Activated CD4-positive, alpha-beta T cell treated with anti-CD3 and anti-CD28 coated beads, Interleukin-2, Interleukin-6, amounts not matched to agents 100 ng/mL and 50 ng/mL, durations not matched to agents 16 hours and 8 hours (primary cell): Measurements from ENCODE around the gene SNX1.
"Not testable (repeated sequence)": the region's sequence is repeated elsewhere in the genome, so short reads cannot be mapped to it uniquely, and the experiment has no call there.

Experiments
- DNase-seq: peaks from one replicate; pipeline ENCODE4 v3.0.0-alpha.2; 2020

The SNX1 gene

GRCh38 chr15:64095795-64096667 is at the start of gene SNX1:
Gene SNX1 (plus strand): TSS chr15:64095982. CDS start chr15:64096014, 32 bp downstream.
- DNase-seq = peak; percentile 97

GRCh38 chr15:64046421-64047153 is 49.2 kb upstream of the SNX1 start, which contains the start of gene DAPK2:
Gene DAPK2 (minus strand): TSS chr15:64046485. CDS start chr15:64040261, 6,224 bp downstream.
- DNase-seq = peak; percentile 77

- no peak for DNase-seq
These were observed 46.9 kb upstream of the SNX1 start for GRCh38 chr15:64048781-64049460.

GRCh38 chr15:64050281-64051092 is 45.3 kb upstream of the SNX1 start:
- no peak for DNase-seq

GRCh38 chr15:64051093-64051402 is 44.7 kb upstream of the SNX1 start:
- DNase-seq = no peak

- no peak for DNase-seq
These were observed 44.1 kb upstream of the SNX1 start for GRCh38 chr15:64051407-64052259.

GRCh38 chr15:64052925-64053491 is 42.8 kb upstream of the SNX1 start:
- no peak for DNase-seq

GRCh38 chr15:64053674-64054073 is 42.1 kb upstream of the SNX1 start:
- DNase-seq = not testable (repeated sequence)

GRCh38 chr15:64058279-64058678 is 37.5 kb upstream of the SNX1 start:
- DNase-seq = no peak

- DNase-seq = not testable (repeated sequence)
These were observed 36.7 kb upstream of the SNX1 start for GRCh38 chr15:64059104-64059503.

- DNase-seq = no peak
These were observed 35.1 kb upstream of the SNX1 start for GRCh38 chr15:64060716-64061115.

- DNase-seq = no peak
These were observed 29.3 kb upstream of the SNX1 start for GRCh38 chr15:64066451-64066850.

- peak; percentile 81 for DNase-seq
These were observed 28.2 kb upstream of the SNX1 start for GRCh38 chr15:64067564-64068030.

GRCh38 chr15:64068133-64068532 is 27.6 kb upstream of the SNX1 start:
- DNase-seq = no peak

GRCh38 chr15:64070106-64070505 is 25.7 kb upstream of the SNX1 start:
- DNase-seq = no peak

- no peak for DNase-seq
These were observed 24.6 kb upstream of the SNX1 start for GRCh38 chr15:64070965-64071851.

- DNase-seq = no peak
These were observed 23.6 kb upstream of the SNX1 start for GRCh38 chr15:64071931-64072765.

- no peak for DNase-seq
These were observed 23.0 kb upstream of the SNX1 start for GRCh38 chr15:64072812-64073211.

GRCh38 chr15:64073496-64073895 is 22.3 kb upstream of the SNX1 start:
- not testable (repeated sequence) for DNase-seq
